ENCODE results near the gene SNAPC1. TPM values are rescaled to one million over a fixed set of nuclear protein-coding genes. Genes with fewer than 3 reads are reported as not detected.

Gene SNAPC1
- total RNA-seq, 1 donor from 2014 or later, result 5.6 TPM

GRCh38 chr14:61719344-61720293 lies 42.6 kb upstream of the SNAPC1 start:
- no peaks in the 10 kb centered on the region for H3K27me3 Mint-ChIP-seq
- H3K27ac Mint-ChIP-seq, result no peak overlapping the region
- H3K4me1 Mint-ChIP-seq (ENCODE audit: unreplicated experiment), result peaks cover 14% of the 10 kb centered on the region
- DNase-seq (ENCODE audit: extremely low spot score, unreplicated experiment), result no peak
- TF ChIP-seq CTCF (conservative IDR thresholded peaks at IDR 0.05), result no peak
- H3K9me3 Mint-ChIP-seq, result no peaks in the 10 kb centered on the region
- peaks cover 3% of the 10 kb centered on the region for H3K36me3 Mint-ChIP-seq
- no peak overlapping the region for H3K4me3 Mint-ChIP-seq

- DNase-seq (ENCODE audit: extremely low spot score, unreplicated experiment), result no peak
- peaks cover 14% of the 10 kb centered on the region for H3K4me1 Mint-ChIP-seq (ENCODE audit: unreplicated experiment)
- H3K36me3 Mint-ChIP-seq, result peaks cover 8% of the 10 kb centered on the region
- no peak overlapping the region for H3K27ac Mint-ChIP-seq
- no peaks in the 10 kb centered on the region for H3K27me3 Mint-ChIP-seq
- TF ChIP-seq CTCF (conservative IDR thresholded peaks at IDR 0.05), result no peak
- H3K9me3 Mint-ChIP-seq, result no peaks in the 10 kb centered on the region
- H3K4me3 Mint-ChIP-seq, result no peak overlapping the region
These were observed 41.9 kb upstream of the SNAPC1 start for GRCh38 chr14:61720294-61720661.

GRCh38 chr14:61720741-61721140 lies 41.5 kb upstream of the SNAPC1 start:
- Mint-ChIP-seq H3K9me3 (no peaks in the 10 kb centered on the region), H3K27ac (no peak overlapping the region), H3K4me3 (no peak overlapping the region), H3K4me1 (ENCODE audit: unreplicated experiment) (peaks cover 14% of the 10 kb centered on the region), H3K36me3 (peaks cover 8% of the 10 kb centered on the region), H3K27me3 (no peaks in the 10 kb centered on the region)
- no peak for DNase-seq (ENCODE audit: extremely low spot score, unreplicated experiment)
- TF ChIP-seq CTCF (conservative IDR thresholded peaks at IDR 0.05), result no peak

- Mint-ChIP-seq H3K27me3 (no peaks in the 10 kb centered on the region), H3K9me3 (no peaks in the 10 kb centered on the region), H3K4me3 (no peak overlapping the region), H3K36me3 (peaks cover 26% of the 10 kb centered on the region), H3K27ac (no peak overlapping the region), H3K4me1 (ENCODE audit: unreplicated experiment) (peaks cover 5% of the 10 kb centered on the region)
- DNase-seq (ENCODE audit: extremely low spot score, unreplicated experiment), result no peak
- no peak for TF ChIP-seq CTCF (conservative IDR thresholded peaks at IDR 0.05)
These were observed 38.1 kb upstream of the SNAPC1 start for GRCh38 chr14:61724133-61724532.

GRCh38 chr14:61726778-61727658 lies 35.2 kb upstream of the SNAPC1 start:
- Mint-ChIP-seq H3K36me3 (peaks cover 29% of the 10 kb centered on the region), H3K27ac (no peak overlapping the region), H3K4me3 (no peak overlapping the region), H3K9me3 (no peaks in the 10 kb centered on the region), H3K4me1 (ENCODE audit: unreplicated experiment) (no peaks in the 10 kb centered on the region), H3K27me3 (no peaks in the 10 kb centered on the region)
- TF ChIP-seq CTCF (conservative IDR thresholded peaks at IDR 0.05), result no peak
- DNase-seq (ENCODE audit: extremely low spot score, unreplicated experiment), result no peak

Measured in type B pancreatic cell (in vitro differentiated cells).